LNCaP clone FGC (cell line): ENCODE data around the gene IPO9.

ENCODE experiments used
- DNase-seq: peaks from one replicate; pipeline ENCODE4 v3.0.0-alpha.2; 2011; ENCODE audit warnings: low read depth
- H3K4me3 ChIP-seq: 2 replicates; pipeline ENCODE4 v1.5.1; 2011; ENCODE audit warnings: mild to moderate bottlenecking, low read depth, low read length, control low read depth
- TF ChIP-seq, protein P1 (sequence below): IDR thresholded peaks from 2 replicates; pipeline ENCODE4 v1.5.1; 2012; ENCODE audit warnings: mild to moderate bottlenecking; ENCODE audit not compliant: control insufficient read depth, insufficient read depth; ENCODE audit errors: extremely low read depth

IPO9 gene

DNA sequence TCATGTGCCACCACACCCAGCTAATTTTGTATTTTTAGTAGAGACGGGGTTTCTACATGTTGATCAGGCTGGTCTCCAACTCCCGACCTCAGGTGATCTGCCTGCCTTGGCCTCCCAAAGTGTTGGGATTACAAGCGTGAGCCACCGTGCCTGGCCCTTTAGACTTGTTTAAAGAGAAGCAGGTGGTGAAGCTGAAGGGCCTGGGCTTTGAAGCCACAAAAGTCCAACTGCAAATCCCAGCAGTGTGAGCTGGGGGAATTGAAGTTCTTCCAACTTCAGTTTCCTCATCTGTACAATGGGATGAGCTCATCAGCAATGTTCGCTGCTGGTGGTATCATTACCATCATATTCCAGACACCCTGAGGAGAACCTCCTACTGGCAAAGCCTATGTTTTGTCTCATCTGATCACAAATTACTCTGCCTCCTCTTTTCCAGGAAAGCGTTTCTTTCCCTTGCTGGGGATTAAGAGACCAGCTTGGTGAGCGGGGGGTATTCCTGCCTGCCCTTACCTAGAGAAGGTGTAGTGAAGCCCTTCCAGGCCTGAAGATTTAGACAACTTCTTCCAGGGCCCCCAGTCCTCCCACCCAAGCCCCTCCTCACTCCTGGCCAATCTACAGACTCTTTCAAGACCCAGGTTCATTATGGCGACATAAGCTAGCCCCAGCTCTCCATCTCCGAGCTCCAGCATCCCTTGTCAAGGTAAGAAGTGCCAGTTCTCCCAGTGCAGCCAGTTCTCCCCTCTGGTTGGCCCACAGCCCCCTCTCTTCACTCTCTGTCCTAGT lies 57.3 kb downstream of the IPO9 start:
- DNase-seq, result no peak
- H3K4me3 ChIP-seq, result no peak overlapping the region
- TF ChIP-seq, protein P1, sequence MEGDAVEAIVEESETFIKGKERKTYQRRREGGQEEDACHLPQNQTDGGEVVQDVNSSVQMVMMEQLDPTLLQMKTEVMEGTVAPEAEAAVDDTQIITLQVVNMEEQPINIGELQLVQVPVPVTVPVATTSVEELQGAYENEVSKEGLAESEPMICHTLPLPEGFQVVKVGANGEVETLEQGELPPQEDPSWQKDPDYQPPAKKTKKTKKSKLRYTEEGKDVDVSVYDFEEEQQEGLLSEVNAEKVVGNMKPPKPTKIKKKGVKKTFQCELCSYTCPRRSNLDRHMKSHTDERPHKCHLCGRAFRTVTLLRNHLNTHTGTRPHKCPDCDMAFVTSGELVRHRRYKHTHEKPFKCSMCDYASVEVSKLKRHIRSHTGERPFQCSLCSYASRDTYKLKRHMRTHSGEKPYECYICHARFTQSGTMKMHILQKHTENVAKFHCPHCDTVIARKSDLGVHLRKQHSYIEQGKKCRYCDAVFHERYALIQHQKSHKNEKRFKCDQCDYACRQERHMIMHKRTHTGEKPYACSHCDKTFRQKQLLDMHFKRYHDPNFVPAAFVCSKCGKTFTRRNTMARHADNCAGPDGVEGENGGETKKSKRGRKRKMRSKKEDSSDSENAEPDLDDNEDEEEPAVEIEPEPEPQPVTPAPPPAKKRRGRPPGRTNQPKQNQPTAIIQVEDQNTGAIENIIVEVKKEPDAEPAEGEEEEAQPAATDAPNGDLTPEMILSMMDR, result no peak

- H3K4me3 ChIP-seq, result no peak overlapping the region
- no peak for DNase-seq
- TF ChIP-seq, protein P1, result no peak
Measured at GRCh38 chr1:201887116-201887866, 58.3 kb downstream of the IPO9 start.

GRCh38 chr1:201888282-201889089 lies 59.5 kb downstream of the IPO9 start, which contains the start of gene SHISA4:
Gene SHISA4 (plus strand): TSS chr1:201888898. CDS start chr1:201888995, 97 bp downstream.
- DNase-seq, result peak; percentile 59
- TF ChIP-seq, protein P1, result no peak
- H3K4me3 ChIP-seq, result peak within 1 kb of the TSS; percentile 65

DNA sequence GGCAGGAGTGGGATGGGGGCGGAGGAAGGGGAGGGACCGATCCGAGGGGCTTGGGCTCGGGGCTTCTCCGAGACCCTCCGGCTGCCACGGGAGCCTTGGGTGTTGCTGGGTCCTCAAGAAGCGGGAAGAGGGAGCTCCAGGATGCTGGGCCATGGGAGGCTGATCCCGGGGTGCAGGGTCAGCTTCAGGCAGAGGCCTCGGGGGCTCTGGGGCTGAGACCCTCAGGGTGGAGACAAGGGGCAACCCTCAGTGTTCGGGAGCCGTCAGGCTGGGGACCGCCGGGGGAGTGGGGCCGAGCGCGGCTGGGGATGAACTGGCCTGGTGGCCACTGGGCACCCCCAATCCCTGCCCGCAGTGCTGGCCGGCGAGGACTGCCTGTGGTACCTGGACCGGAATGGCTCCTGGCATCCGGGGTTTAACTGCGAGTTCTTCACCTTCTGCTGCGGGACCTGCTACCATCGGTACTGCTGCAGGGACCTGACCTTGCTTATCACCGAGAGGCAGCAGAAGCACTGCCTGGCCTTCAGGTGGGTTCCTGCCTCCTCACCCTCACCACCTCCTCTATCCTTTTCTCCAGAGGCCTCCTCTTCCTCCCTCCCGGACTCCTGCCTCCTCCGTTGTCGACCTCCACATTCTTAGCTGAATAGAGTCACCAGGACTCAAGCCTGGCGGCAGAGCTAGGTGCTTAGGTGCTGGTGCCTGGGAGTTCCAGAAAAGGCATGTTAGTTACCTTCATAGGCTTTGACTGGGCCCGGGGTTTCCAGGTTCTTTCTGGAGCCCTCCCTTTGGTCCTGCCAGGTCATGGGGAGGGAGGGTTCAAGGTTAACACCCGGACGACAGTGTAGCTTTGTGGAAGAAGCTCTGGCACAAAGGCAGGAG lies 60.4 kb downstream of the IPO9 start:
- DNase-seq, result no peak
- H3K4me3 ChIP-seq, result peak overlapping the region; percentile 65
- TF ChIP-seq, protein P1, result no peak

DNA sequence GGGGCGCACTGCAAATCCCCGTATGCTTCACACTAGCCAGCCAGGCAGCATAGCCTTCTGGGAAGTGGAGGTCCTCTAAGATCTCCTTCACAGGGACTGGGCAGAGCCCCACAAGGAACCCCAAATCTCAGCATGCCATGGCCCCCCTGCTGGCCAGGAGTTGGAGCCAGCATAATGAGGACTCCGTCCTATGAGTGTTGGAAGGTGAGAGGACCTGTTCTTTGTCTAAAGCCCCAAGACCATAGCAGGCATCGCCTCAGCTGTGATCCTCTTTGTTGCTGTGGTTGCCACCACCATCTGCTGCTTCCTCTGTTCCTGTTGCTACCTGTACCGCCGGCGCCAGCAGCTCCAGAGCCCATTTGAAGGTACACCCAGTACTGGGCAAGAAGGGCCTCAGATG lies 61.3 kb downstream of the IPO9 start:
- TF ChIP-seq, protein P1, result no peak

More for the DNA sequence above, 61.3 kb downstream of the IPO9 start:
- DNase-seq, result no peak
- no peak overlapping the region for H3K4me3 ChIP-seq
